C4-2B (cell line): Measurements from ENCODE around the gene DNAH7.

Source experiments
- H3K27ac ChIP-seq: fragments of 450-650 bp; 2 replicates; pipeline ENCODE4 v1.5.1; 2017
- CTCF ChIP-seq: fragments of 450-650 bp; conservative IDR thresholded peaks from 2 replicates; pipeline ENCODE4 v1.5.1; 2017; ENCODE audit warnings: mild to moderate bottlenecking
- ZFX ChIP-seq: fragments of 450-650 bp; IDR thresholded peaks from 2 replicates; pipeline ENCODE4 v1.6.1; 2017

The DNAH7 gene

GRCh38 chr2:195769975-195770374 lies 298.7 kb downstream of the DNAH7 start:
- no peak overlapping the region for H3K27ac ChIP-seq
- TF ChIP-seq CTCF (no peak), ZFX (no peak)

DNA sequence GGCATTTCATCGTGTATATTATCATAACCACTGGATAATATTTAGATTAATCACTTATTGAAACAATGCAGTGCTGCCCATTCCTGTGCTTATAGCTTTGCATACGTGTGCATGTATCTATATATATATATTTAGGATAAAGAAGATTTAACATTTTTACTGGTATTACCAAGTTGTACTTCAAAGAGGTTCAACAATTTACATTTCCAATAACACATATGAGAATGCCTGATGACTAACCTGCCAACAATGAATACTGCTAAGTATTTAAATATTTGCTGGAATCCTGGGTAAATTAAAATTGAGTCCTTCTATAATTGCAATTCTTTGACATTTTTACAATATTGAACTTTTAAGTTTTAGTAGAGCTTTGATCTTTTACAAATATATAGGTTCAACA lies 300.2 kb downstream of the DNAH7 start:
- TF ChIP-seq ZFX, result no peak
- TF ChIP-seq CTCF, result no peak
- H3K27ac ChIP-seq, result no peak overlapping the region

DNA sequence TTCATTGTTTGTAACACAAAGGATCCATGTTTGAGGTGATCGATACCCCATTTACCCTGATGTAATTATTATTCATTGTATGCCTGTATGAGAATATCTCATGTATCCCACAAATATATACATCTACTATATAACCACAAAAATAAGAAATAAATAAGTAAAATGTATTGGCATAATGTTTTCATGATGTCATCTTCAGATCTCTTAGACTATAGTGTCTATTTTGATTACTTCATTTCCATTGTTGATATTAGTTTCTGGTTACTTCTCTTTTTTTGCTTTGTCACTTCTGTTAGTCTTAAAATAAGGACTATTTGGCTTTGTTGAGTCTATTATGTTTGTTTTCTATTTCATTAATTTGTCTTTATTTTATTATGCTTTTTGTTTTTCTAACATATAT lies 301.9 kb downstream of the DNAH7 start:
- TF ChIP-seq ZFX (no peak), CTCF (no peak)
- no peak overlapping the region for H3K27ac ChIP-seq

GRCh38 chr2:195763866-195764265 lies 304.8 kb downstream of the DNAH7 start:
- TF ChIP-seq CTCF (no peak), ZFX (no peak)
- H3K27ac ChIP-seq, result no peak overlapping the region

- no peak overlapping the region for H3K27ac ChIP-seq
- no peak for TF ChIP-seq ZFX
- TF ChIP-seq CTCF, result no peak
Observed at GRCh38 chr2:195759877-195760276, 308.8 kb downstream of the DNAH7 start.

DNA sequence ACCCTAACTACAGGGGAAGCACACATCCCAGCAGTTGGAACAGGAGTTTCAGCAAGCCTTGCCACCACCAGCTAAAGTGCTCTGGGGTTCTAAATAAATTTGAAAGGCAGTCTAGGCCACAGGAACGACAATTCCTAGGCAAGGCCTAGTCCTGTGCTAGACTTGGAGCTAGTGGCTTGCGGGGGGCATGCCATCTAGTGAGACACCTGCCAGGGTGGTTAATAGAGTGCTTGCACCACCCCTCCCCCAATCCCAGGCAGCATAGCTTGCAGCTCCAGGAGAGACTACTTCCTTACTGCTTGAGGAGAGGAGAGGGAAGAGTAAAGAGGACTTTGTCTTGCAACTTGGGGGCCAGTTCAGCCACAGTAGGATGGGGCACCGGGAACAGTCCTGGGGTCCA lies 309.8 kb downstream of the DNAH7 start:
- no peak overlapping the region for H3K27ac ChIP-seq
- TF ChIP-seq ZFX (no peak), CTCF (no peak)

DNA sequence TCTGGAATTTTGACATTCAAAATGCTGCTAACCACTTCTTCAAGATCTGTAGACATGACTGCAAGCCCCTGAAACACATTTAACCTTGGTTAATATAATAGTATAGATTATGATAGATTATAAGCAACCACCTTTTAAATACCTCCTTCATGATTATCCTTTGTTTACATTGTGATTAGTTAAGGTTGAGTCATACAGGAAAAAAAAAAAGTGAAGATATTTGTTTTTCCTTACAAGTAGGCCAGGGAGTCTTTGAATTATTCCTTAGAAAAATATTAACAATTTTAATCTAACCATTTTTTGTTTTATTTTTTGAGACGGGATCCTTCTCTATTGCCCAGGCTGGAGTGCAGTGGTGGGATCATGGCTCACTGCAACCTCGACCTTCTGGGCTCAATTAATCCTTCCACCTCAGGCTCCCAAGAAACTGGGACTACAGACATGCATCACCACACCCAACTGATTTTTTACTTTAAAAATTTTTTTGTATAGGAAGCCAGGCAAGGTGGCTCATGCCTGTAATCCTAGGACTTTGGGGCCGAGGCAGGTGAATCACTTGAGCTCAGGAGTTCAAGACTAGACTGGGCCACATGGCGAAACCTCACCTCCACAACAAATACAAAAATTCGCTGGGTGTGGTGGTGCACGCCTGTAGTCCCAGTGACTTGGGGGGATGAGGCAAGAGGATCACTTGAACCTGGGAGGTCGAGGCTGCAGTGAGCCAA lies 312.3 kb downstream of the DNAH7 start:
- no peak for TF ChIP-seq CTCF
- TF ChIP-seq ZFX, result no peak
- H3K27ac ChIP-seq, result no peak overlapping the region
